Astrocyte of the cerebellum (primary cell): ENCODE measurements around the gene FAM89B.

Experiments
- DNase-seq: peaks from one replicate; pipeline ENCODE4 v3.0.0-alpha.2; 2011; ENCODE audit warnings: low read depth
- H3K4me3 ChIP-seq: 2 replicates; pipeline ENCODE4 v1.5.1; 2011; ENCODE audit warnings: mild to moderate bottlenecking, low read depth, low read length, moderate library complexity
- CTCF ChIP-seq: IDR thresholded peaks from 2 replicates; pipeline ENCODE4 v1.5.1; 2012; ENCODE audit warnings: low read length, low read depth, moderate library complexity, mild to moderate bottlenecking; ENCODE audit errors: missing control alignments
- in situ Hi-C: cut with HindIII; loops from 2 replicates; pipeline ENCODE4 v1.10.0; 2017; ENCODE audit warnings: low sequenced_read_pairs

FAM89B gene

GRCh38 chr11:65571420-65571819 lies 918 bp upstream of the FAM89B start:
- no peak for TF ChIP-seq CTCF
- in situ Hi-C loops: no loop called here

GRCh38 chr11:65571940-65572339 lies 398 bp upstream of the FAM89B start:
- DNase-seq: no peak
- peak overlapping the region; percentile 91 for H3K4me3 ChIP-seq
- TF ChIP-seq CTCF: peak; percentile 63
- in situ Hi-C loops: no loop called here

More at GRCh38 chr11:65571420-65571819, 918 bp upstream of the FAM89B start:
- H3K4me3 ChIP-seq: peak overlapping the region; percentile 91
- DNase-seq: no peak

GRCh38 chr11:65573391-65574079 lies 1.2 kb downstream of the FAM89B start:
- peak overlapping the region; percentile 91 for H3K4me3 ChIP-seq
- no peak for TF ChIP-seq CTCF
- in situ Hi-C loops: no loop called here
- no peak for DNase-seq

- H3K4me3 ChIP-seq: peak overlapping the region; percentile 91
- in situ Hi-C loops: no loop called here
- DNase-seq: peak; percentile 79
- TF ChIP-seq CTCF: peak; percentile 59
These were observed 1.9 kb downstream of the FAM89B start for GRCh38 chr11:65574109-65574810.

GRCh38 chr11:65574811-65575567 lies 2.7 kb downstream of the FAM89B start:
- H3K4me3 ChIP-seq: peak overlapping the region; percentile 91
- no peak for TF ChIP-seq CTCF
- no peak for DNase-seq
- in situ Hi-C loops: no loop called here

- TF ChIP-seq CTCF: no peak
- in situ Hi-C loops: no loop called here
- DNase-seq: no peak
These were observed 3.4 kb downstream of the FAM89B start, which contains the start of gene EHBP1L1 for GRCh38 chr11:65575568-65576231. TSS of gene EHBP1L1 (plus strand) at chr11:65576053. CDS start at chr11:65576303, 250 bp downstream.

More at GRCh38 chr11:65575568-65576231, 3.4 kb downstream of the FAM89B start, which contains the start of gene EHBP1L1:
- peak within 1 kb of the TSS; percentile 91 for H3K4me3 ChIP-seq
